Prostate gland (tissue), 2 donors: ENCODE results near the gene HNRNPUL1.

Experiments
- CTCF ChIP-seq, 4 experiments: fragments of 200-600 bp in 2 of 4; fragments of 450-650 bp in 2 of 4; sonication (generic) in 2 of 4; IDR thresholded peaks; 1 replicate in 3 of 4; 2 replicates in 1 of 4; pipeline ENCODE4 v1.5.1; 2016 to 2019; ENCODE audit warnings: antibody characterized with exemption in 4 of 4, mild to moderate bottlenecking in 2 of 4, moderate library complexity in 2 of 4
- POLR2A ChIP-seq: fragments of 450-650 bp; IDR thresholded peaks from one replicate; pipeline ENCODE4 v1.6.1; 2016; ENCODE audit warnings: antibody characterized with exemption, mild to moderate bottlenecking
- POLR2AphosphoS5 ChIP-seq: sonication (generic); formaldehyde crosslinking; IDR thresholded peaks from one replicate; pipeline ENCODE4 v1.6.1; 2017; ENCODE audit warnings: antibody characterized with exemption

GRCh38 chr19:41328157-41328841 lies 64.1 kb downstream of the HNRNPUL1 start:
- TF ChIP-seq POLR2A (no peak), CTCF (IDR thresholded peaks at IDR 0.05) (no peak), POLR2AphosphoS5 (no peak)
